Panc1 (cell line): ENCODE results near the gene SPNS3.

ENCODE experiments used
- SIN3A ChIP-seq: IDR thresholded peaks from 2 replicates; pipeline ENCODE4 v1.6.1; 2012; ENCODE audit warnings: low read depth, mild to moderate bottlenecking, low read length, moderate library complexity, borderline replicate concordance; ENCODE audit not compliant: insufficient read depth
- TF ChIP-seq, protein P1 (sequence below), 2 experiments: IDR thresholded peaks; 2 replicates each; pipeline ENCODE4 v1.6.1; 2011 to 2012; ENCODE audit warnings: low read depth in 2 of 2, control low read depth in 1 of 2, low read length in 1 of 2, mild to moderate bottlenecking in 1 of 2, moderate library complexity in 1 of 2; ENCODE audit not compliant: insufficient read depth in 1 of 2

DNA sequence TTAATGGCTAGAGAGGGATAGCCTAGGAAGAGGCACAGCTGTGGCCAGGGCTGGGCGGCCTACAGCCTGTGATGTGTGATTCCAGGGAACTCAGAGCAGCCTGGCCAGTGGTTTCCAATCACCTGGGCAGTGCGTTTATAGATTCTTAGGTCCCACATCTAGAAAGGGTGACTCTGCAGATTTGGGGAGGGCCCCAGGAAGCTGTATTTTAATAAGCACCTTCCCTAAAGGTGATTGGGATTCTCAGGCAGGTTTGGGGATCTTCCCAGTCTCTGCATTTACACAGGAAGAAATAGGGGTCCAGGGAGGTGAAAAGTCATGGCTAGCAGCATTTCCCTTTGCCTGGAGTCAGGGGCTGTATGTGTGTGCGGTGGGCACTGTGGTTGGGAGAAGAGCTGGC, 74.5 kb downstream of the SPNS3 start:
- TF ChIP-seq, protein P1, sequence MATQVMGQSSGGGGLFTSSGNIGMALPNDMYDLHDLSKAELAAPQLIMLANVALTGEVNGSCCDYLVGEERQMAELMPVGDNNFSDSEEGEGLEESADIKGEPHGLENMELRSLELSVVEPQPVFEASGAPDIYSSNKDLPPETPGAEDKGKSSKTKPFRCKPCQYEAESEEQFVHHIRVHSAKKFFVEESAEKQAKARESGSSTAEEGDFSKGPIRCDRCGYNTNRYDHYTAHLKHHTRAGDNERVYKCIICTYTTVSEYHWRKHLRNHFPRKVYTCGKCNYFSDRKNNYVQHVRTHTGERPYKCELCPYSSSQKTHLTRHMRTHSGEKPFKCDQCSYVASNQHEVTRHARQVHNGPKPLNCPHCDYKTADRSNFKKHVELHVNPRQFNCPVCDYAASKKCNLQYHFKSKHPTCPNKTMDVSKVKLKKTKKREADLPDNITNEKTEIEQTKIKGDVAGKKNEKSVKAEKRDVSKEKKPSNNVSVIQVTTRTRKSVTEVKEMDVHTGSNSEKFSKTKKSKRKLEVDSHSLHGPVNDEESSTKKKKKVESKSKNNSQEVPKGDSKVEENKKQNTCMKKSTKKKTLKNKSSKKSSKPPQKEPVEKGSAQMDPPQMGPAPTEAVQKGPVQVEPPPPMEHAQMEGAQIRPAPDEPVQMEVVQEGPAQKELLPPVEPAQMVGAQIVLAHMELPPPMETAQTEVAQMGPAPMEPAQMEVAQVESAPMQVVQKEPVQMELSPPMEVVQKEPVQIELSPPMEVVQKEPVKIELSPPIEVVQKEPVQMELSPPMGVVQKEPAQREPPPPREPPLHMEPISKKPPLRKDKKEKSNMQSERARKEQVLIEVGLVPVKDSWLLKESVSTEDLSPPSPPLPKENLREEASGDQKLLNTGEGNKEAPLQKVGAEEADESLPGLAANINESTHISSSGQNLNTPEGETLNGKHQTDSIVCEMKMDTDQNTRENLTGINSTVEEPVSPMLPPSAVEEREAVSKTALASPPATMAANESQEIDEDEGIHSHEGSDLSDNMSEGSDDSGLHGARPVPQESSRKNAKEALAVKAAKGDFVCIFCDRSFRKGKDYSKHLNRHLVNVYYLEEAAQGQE (IDR thresholded peaks at IDR 0.05; ENCODE audit: insufficient read depth in 1 of 2, low read depth in 2 of 2, low read length in 1 of 2): no peak
- TF ChIP-seq SIN3A: no peak
